Aorta (tissue), 5 donors: Measurements from ENCODE around the gene TPM1. TPM values are rescaled to one million over a fixed set of nuclear protein-coding genes. Genes with fewer than 3 reads are reported as not detected.
A peak's percentile ranks its signal among the peaks of the same experiment; 100 is the strongest.
"Not testable (repeated sequence)": the region's sequence is repeated elsewhere in the genome, so short reads cannot be mapped to it uniquely, and the experiment has no call there.

ENCODE experiments used
- ATAC-seq: fragments of 200-7000 bp; cut with Tn5 transposase; one replicate; pipeline ENCODE4 v1.9.1; 2022; ENCODE audit warnings: moderate library complexity; ENCODE audit not compliant: low FRiP score
- DNase-seq, 2 donors: peaks; one replicate each; pipeline ENCODE4 v3.0.0-alpha.2; 2020
- H3K27ac ChIP-seq, 2 donors: one replicate each; pipeline ENCODE4 v1.5.1; 2013; ENCODE audit warnings: low read length in 2 of 2, mild to moderate bottlenecking in 2 of 2, moderate library complexity in 2 of 2, control low read depth in 1 of 2, inconsistent platforms in 1 of 2, low read depth in 1 of 2
- H3K27me3 ChIP-seq, 2 donors: one replicate each; pipeline ENCODE4 v1.6.1; 2013; ENCODE audit warnings: control low read depth in 1 of 2, low read length in 1 of 2, mild to moderate bottlenecking in 1 of 2, moderate library complexity in 1 of 2; ENCODE audit not compliant: insufficient read depth in 2 of 2, control insufficient read depth in 1 of 2
- H3K36me3 ChIP-seq, 2 donors: one replicate each; pipeline ENCODE4 v1.6.1; 2013; ENCODE audit warnings: control low read depth in 1 of 2, low read length in 1 of 2, mild to moderate bottlenecking in 1 of 2; ENCODE audit not compliant: insufficient read depth in 2 of 2, control insufficient read depth in 1 of 2
- H3K4me1 ChIP-seq, 2 donors: one replicate each; pipeline ENCODE4 v1.6.1; 2013; ENCODE audit warnings: low read length in 2 of 2, control low read depth in 1 of 2, mild to moderate bottlenecking in 1 of 2, moderate library complexity in 1 of 2; ENCODE audit not compliant: insufficient read depth in 2 of 2, control insufficient read depth in 1 of 2
- H3K4me3 ChIP-seq, 2 donors: one replicate each; pipeline ENCODE4 v1.5.1; 2013; ENCODE audit warnings: low read length in 2 of 2, control low read depth in 1 of 2, mild to moderate bottlenecking in 1 of 2
- H3K9me3 ChIP-seq: one replicate; pipeline ENCODE4 v1.6.1; 2013; ENCODE audit warnings: mild to moderate bottlenecking, low read length; ENCODE audit not compliant: control insufficient read depth
- WGBS, 2 donors: extraction: QIAGEN DNeasy Blood & Tissue Kit; methylation state at CpG; one replicate each; pipeline ENCODE4 v1.1.7; 2013; 5-methylcytosine and 5-hydroxymethylcytosine counted together
- intact Hi-C, 2 donors: fragments of 100-400 bp; cut with DNase I; formaldehyde crosslinking; loops; one replicate each; pipeline versions ENCODE4 v1.14.2 to v1.15.0; 2022
- long read RNA-seq, 2 donors: library from polyadenylated mRNA; unstranded; transcript quantifications; one replicate each; pipeline ENCODE4 v2.0.0, GENCODE V29; 2020 to 2021
- polyA plus RNA-seq, 2 donors: library from polyadenylated mRNA; stranded (reverse); fragments of 200-250 nt; gene quantifications; one replicate each; pipeline ENCODE4 v1.2.3, GENCODE V29; 2013
- total RNA-seq, 2 donors: library from RNA; stranded (reverse); fragmentation: NEBNext Ultra II Directional; extraction: Animal tissue kit (Norgen Biotek cat#: 25700); gene quantifications; one replicate each; pipeline ENCODE4 v1.2.1, GENCODE V29; 2021
- donor health status: healthy with polysubstance abuse.
- donor health status: Bipolar disorder and iron deficiency.
- donor health status: DM: no; HTN: no; CAD: no.
- donor health status: DM: no; HTN: no; CAD: no.
- donor health status: DM: yes; HTN: yes; CAD: no.

Gene TPM1
- total RNA-seq (1,000 to 10,000 TPM in 1 of 2 donors, 100 to 1,000 TPM in 1; 861 to 1,497 TPM), polyA plus RNA-seq (1,000 to 10,000 TPM; 1,109 to 1,230 TPM)
- long read RNA-seq, donor 1, transcript TPM1-219 (9 exons, 933 nt): minor isoform, 340 of 6,417 reads
- long read RNA-seq, donor 1, transcript TPM1-206 (9 exons, 1,717 nt): minor isoform, 141 of 6,417 reads
- long read RNA-seq, donor 1, transcript TPM1-201 (9 exons, 1,670 nt): major isoform, 4,180 of 6,417 reads
- long read RNA-seq, donor 1, transcript TPM1-220 (9 exons, 977 nt): minor isoform, 699 of 6,417 reads
- long read RNA-seq, donor 1, partial matches to known transcripts: 561 of 6,417 reads
- long read RNA-seq, donor 1, other reads (novel, unspliced or antisense): 419 of 6,417 reads
- long read RNA-seq, donor 2, transcript TPM1-219 (9 exons, 933 nt): minor isoform, 13 of 368 reads
- long read RNA-seq, donor 2, transcript TPM1-220 (9 exons, 977 nt): minor isoform, 41 of 368 reads
- long read RNA-seq, donor 2, transcript TPM1-201 (9 exons, 1,670 nt): major isoform, 167 of 368 reads
- long read RNA-seq, donor 2, transcript TPM1-206 (9 exons, 1,717 nt): minor isoform, 12 of 368 reads
- long read RNA-seq, donor 2, partial matches to known transcripts: 66 of 368 reads
- long read RNA-seq, donor 2, other reads (novel, unspliced or antisense): 52 of 368 reads

DNA sequence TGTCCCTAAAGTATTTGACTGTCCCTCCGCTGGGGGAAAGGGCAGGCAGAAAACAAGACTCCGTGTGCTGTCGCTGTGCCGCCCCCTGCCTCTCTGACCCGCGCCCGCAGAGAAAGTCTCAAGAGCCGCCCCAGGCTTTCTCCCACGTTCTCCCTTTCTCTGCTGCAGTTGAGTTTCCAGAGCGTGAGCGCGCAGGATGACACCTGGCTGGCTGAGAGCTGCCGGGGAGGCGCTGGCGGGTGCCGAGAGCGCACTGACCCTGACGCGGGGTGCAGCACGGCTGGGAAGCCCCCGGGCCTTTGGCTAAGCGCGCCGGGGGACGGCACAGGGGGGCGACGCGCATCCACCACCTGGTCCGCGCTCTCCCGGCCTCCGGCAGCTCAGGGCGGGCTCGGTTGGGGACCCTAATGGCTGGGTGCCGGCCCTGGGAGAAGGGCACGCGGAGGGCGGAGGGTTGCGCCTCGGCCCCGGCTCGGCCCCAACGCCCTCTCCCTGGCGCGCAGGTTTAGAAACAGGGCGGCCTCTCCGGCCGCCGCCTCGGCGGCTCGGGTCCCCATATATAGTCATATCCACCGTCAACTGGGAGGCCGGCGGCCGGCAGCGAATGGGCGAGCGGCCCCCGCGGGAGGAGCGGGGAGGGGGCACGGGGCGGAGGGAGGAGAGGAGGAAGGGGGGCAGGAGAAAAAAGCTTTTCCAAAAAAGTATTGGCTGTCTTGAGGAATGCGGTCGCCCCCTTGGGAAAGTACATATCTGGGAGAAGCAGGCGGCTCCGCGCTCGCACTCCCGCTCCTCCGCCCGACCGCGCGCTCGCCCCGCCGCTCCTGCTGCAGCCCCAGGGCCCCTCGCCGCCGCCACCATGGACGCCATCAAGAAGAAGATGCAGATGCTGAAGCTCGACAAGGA lies at the start of gene TPM1:
Gene TPM1 (plus strand): TSS at position 774 of the 903 bp plus-strand sequence. CDS start 83 bp downstream, at position 857.
- WGBS, 2 donors: 1% methylated on average over 63 to 84 of the region's 84 CpGs
- Histone ChIP-seq H3K9me3 (no peaks in the 10 kb centered on the region), H3K27ac (peak within 1 kb of the TSS; percentile 79 to 80), H3K4me3 (peak within 1 kb of the TSS; percentile 95 to 98), H3K4me1 (no peaks in the 10 kb centered on the region), H3K27me3 (no peaks in the 10 kb centered on the region), H3K36me3 (peaks cover 0 to 2% of the 10 kb centered on the region in 2 donors)
- intact Hi-C loops: loop anchor here (5.0 to 10.0 kb wide), 5 partner anchors 100 to 260 kb away; partner anchors contain the start of gene RPS27L (in 1 of the 2)
- ATAC-seq (peak; percentile 91), DNase-seq (peak; percentile 94 to 96)

DNA sequence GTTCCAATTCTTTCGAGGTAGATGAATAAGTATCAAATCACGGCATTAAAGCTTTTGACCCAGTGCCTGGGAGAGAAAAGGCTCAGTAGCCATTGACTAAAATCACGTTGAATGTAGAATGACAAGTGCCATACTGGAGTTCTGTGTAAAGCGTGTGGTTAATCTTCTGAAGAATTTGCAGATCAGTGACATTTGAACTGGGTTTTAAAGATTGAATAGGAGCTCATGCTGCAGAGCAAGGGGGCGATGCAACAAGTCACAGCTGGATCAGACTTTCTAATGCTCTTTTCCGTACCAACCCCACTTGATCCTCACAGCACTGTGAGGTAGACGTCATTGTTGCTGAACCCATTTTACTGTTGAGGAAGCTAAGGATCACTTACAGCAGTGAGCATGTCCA lies 49.5 kb upstream of the TPM1 start:
- Histone ChIP-seq H3K4me3 (no peak overlapping the region), H3K27ac (no peak overlapping the region), H3K4me1 (no peaks in the 10 kb centered on the region), H3K27me3 (no peaks in the 10 kb centered on the region), H3K9me3 (no peaks in the 10 kb centered on the region), H3K36me3 (no peaks in the 10 kb centered on the region)
- intact Hi-C loops: no loop called here
- ATAC-seq (no peak), DNase-seq (no peak)
- 96 to 97% methylated on average over 7 of the region's 7 CpGs for WGBS, 2 donors

GRCh38 chr15:62993632-62994031 lies 48.9 kb upstream of the TPM1 start:
- ATAC-seq, intact Hi-C loops, H3K9me3 ChIP-seq, H3K36me3 ChIP-seq, H3K27me3 ChIP-seq, H3K27ac ChIP-seq, H3K4me3 ChIP-seq, DNase-seq, H3K4me1 ChIP-seq: not testable (repeated sequence)
- WGBS, 2 donors: 95 to 96% methylated on average over 4 of the region's 4 CpGs

DNA sequence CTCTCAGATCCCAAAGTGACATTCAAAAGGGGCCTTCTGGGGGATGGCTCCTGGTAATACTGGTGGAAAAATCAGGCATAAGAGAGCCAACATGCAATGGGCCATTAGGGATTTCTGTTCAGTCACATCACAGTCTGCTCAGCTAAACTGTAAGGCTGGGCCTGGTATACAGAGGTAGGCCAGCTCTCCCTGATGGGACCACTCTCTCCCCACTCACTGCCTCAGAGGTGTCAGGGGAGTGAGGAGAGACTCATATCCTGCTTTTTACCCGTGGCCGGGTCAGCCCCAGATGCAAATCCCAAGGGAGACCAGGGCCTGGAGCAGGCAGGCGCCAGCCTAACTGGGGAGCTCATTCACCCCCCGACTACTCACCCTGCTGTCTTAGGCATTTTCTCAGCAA lies 48.1 kb upstream of the TPM1 start:
- Histone ChIP-seq H3K4me1 (no peaks in the 10 kb centered on the region), H3K36me3 (no peaks in the 10 kb centered on the region), H3K27me3 (no peaks in the 10 kb centered on the region), H3K4me3 (no peak overlapping the region), H3K9me3 (no peaks in the 10 kb centered on the region), H3K27ac (no peak overlapping the region)
- WGBS, 2 donors: 3 to 46% methylated on average over 4 of the region's 4 CpGs
- DNase-seq (no peak), ATAC-seq (peak; percentile 28)
- intact Hi-C loops: no loop called here

- Histone ChIP-seq H3K27ac (peak overlapping the region in 1 of 2 donors; percentile 11), H3K27me3 (no peaks in the 10 kb centered on the region), H3K9me3 (no peaks in the 10 kb centered on the region), H3K36me3 (no peaks in the 10 kb centered on the region), H3K4me1 (no peaks in the 10 kb centered on the region), H3K4me3 (no peak overlapping the region)
- peak; percentile 19 for ATAC-seq
- no peak for DNase-seq
- intact Hi-C loops: no loop called here
- WGBS, 2 donors: 8 to 27% methylated on average over 3 of the region's 3 CpGs
Measured at GRCh38 chr15:62994975-62995681, 47.4 kb upstream of the TPM1 start.

- 97 to 99% methylated on average over 3 of the region's 3 CpGs for WGBS, 2 donors
- Histone ChIP-seq H3K27me3 (no peaks in the 10 kb centered on the region), H3K4me1 (no peaks in the 10 kb centered on the region), H3K4me3 (no peak overlapping the region), H3K9me3 (no peaks in the 10 kb centered on the region), H3K27ac (no peak overlapping the region), H3K36me3 (no peaks in the 10 kb centered on the region)
- ATAC-seq (no peak), DNase-seq (no peak)
- intact Hi-C loops: no loop called here
Measured at GRCh38 chr15:62997441-62997840, 45.1 kb upstream of the TPM1 start.

DNA sequence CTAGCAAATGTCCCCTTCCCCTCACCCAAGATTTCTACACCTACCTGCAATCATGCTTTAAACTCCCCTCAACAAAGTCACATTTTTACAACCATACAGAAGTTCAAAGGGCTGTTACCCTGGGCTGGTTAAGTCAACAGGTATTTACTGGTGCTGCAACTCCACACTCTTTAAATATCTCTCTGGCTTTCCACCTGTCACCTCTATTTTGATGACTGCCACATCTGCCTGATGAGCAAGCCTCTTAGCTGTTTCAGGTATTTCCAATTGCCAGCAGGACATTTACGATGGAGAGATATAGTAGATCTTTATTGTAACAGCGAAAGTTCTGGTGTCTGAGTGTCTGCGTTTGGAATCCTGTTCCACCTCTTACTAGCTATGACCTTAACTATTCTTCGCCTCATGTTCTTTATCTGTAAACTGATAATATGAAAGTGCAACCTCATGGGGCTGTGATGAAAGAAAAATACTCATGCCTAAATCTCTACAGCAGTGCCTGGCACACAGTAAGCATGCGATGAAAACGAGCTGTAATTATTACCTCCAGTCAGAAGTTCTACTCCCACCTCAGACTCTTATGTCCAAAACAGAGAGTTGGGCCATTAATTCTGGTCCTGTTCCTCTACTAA lies 44.2 kb upstream of the TPM1 start:
- H3K9me3 ChIP-seq: no peaks in the 10 kb centered on the region
- H3K36me3 ChIP-seq: no peaks in the 10 kb centered on the region
- H3K27me3 ChIP-seq: no peaks in the 10 kb centered on the region
- H3K4me3 ChIP-seq: no peak overlapping the region
- H3K4me1 ChIP-seq: no peaks in the 10 kb centered on the region
- intact Hi-C loops: no loop called here
- ATAC-seq: no peak
- WGBS, 2 donors: 93% methylated on average over 6 of the region's 6 CpGs
- DNase-seq: no peak
- H3K27ac ChIP-seq: no peak overlapping the region

- H3K27me3 ChIP-seq: no peaks in the 10 kb centered on the region
- H3K9me3 ChIP-seq: no peaks in the 10 kb centered on the region
- intact Hi-C loops: no loop called here
- 90 to 92% methylated on average over 4 of the region's 4 CpGs for WGBS, 2 donors
- DNase-seq (no peak), ATAC-seq (no peak)
- H3K36me3 ChIP-seq: no peaks in the 10 kb centered on the region
- no peaks in the 10 kb centered on the region for H3K4me1 ChIP-seq
- H3K27ac ChIP-seq: no peak overlapping the region
- no peak overlapping the region for H3K4me3 ChIP-seq
Measured at GRCh38 chr15:62999178-62999577, 43.4 kb upstream of the TPM1 start.
